ENCODE results near the gene DENND5A.

The DENND5A gene

GRCh38 chr11:9142732-9143131 is 122.4 kb downstream of the DENND5A start:
- Histone ChIP-seq H3K27ac (ENCODE audit: insufficient read depth, low read depth, low read length, poor library complexity, severe bottlenecking) (no peak overlapping the region), H3K9me3 (ENCODE audit: control insufficient read depth, low read length) (no peaks in the 10 kb centered on the region), H3K4me3 (ENCODE audit: insufficient read depth, low read depth, low read length) (no peak overlapping the region), H3K27me3 (ENCODE audit: control insufficient read depth, insufficient read depth, low read length, poor library complexity, severe bottlenecking) (no peaks in the 10 kb centered on the region), H3K36me3 (ENCODE audit: control insufficient read depth, insufficient read depth, low read length) (peaks cover 46% of the 10 kb centered on the region), H3K4me1 (ENCODE audit: control insufficient read depth, insufficient read depth, low read length) (peaks cover 7% of the 10 kb centered on the region)
- 99% methylated on average over 7 of the region's 7 CpGs for WGBS, 2 experiments

GRCh38 chr11:9141186-9141585 is 124.0 kb downstream of the DENND5A start:
- Histone ChIP-seq H3K4me1 (ENCODE audit: control insufficient read depth, insufficient read depth, low read length) (peaks cover 7% of the 10 kb centered on the region), H3K36me3 (ENCODE audit: control insufficient read depth, insufficient read depth, low read length) (peaks cover 46% of the 10 kb centered on the region), H3K4me3 (ENCODE audit: insufficient read depth, low read depth, low read length) (no peak overlapping the region), H3K9me3 (ENCODE audit: control insufficient read depth, low read length) (no peaks in the 10 kb centered on the region), H3K27ac (ENCODE audit: insufficient read depth, low read depth, low read length, poor library complexity, severe bottlenecking) (no peak overlapping the region), H3K27me3 (ENCODE audit: control insufficient read depth, insufficient read depth, low read length, poor library complexity, severe bottlenecking) (no peaks in the 10 kb centered on the region)
- 89 to 91% methylated on average over 7 of the region's 7 CpGs for WGBS, 2 experiments

DNA sequence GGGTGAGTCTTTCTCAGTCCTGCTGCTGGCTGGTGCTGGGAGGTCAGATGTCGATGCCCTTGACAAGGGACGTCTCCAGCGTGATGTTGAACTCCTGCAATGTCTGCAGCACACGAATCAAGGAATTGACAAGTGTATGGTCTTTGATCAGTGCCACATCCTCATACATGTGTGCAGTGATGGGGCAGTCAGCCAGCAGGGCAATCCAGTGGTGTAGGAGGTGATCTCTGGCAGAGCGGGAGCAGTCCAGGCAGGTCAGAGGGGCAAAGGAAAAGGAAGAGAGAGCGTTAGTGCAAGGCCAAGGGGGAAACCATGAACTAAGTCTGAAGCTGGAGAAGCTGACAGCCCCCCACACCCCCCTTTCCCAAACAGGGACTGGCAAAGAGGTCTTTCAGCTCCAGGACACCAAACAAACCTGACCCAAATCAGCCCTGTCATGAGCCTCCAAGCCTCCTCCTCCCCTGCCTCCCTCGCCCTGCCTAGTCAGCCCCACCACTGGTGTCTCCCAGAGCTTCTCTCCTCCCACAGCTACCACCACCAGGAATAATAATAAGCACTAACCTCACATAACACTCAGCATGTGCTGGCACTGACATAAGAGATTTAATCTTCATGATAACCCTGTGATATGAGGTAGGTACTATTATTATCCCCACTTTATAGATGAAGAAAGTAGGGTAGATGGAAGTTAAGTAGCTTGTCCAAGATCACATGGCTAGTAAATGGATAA is 125.4 kb downstream of the DENND5A start:
- WGBS, 2 experiments: 94 to 95% methylated on average over 7 of the region's 7 CpGs
- peaks cover 33% of the 10 kb centered on the region for H3K36me3 ChIP-seq (ENCODE audit: control insufficient read depth, insufficient read depth, low read length)
- no peak overlapping the region for H3K27ac ChIP-seq (ENCODE audit: insufficient read depth, low read depth, low read length, poor library complexity, severe bottlenecking)

GRCh38 chr11:9138612-9139579 is 126.3 kb downstream of the DENND5A start:
- H3K4me3 ChIP-seq (ENCODE audit: insufficient read depth, low read depth, low read length): no peak overlapping the region
- 90 to 94% methylated on average over 17 of the region's 18 CpGs for WGBS, 2 experiments
- peaks cover 7% of the 10 kb centered on the region for H3K4me1 ChIP-seq (ENCODE audit: control insufficient read depth, insufficient read depth, low read length)
- H3K27ac ChIP-seq (ENCODE audit: insufficient read depth, low read depth, low read length, poor library complexity, severe bottlenecking): no peak overlapping the region
- H3K9me3 ChIP-seq (ENCODE audit: control insufficient read depth, low read length): no peaks in the 10 kb centered on the region
- no peaks in the 10 kb centered on the region for H3K27me3 ChIP-seq (ENCODE audit: control insufficient read depth, insufficient read depth, low read length, poor library complexity, severe bottlenecking)
- H3K36me3 ChIP-seq (ENCODE audit: control insufficient read depth, insufficient read depth, low read length): peaks cover 27% of the 10 kb centered on the region

More for the DNA sequence above, 125.4 kb downstream of the DENND5A start:
- Histone ChIP-seq H3K27me3 (ENCODE audit: control insufficient read depth, insufficient read depth, low read length, poor library complexity, severe bottlenecking) (no peaks in the 10 kb centered on the region), H3K9me3 (ENCODE audit: control insufficient read depth, low read length) (no peaks in the 10 kb centered on the region), H3K4me1 (ENCODE audit: control insufficient read depth, insufficient read depth, low read length) (peaks cover 7% of the 10 kb centered on the region), H3K4me3 (ENCODE audit: insufficient read depth, low read depth, low read length) (no peak overlapping the region)

DNA sequence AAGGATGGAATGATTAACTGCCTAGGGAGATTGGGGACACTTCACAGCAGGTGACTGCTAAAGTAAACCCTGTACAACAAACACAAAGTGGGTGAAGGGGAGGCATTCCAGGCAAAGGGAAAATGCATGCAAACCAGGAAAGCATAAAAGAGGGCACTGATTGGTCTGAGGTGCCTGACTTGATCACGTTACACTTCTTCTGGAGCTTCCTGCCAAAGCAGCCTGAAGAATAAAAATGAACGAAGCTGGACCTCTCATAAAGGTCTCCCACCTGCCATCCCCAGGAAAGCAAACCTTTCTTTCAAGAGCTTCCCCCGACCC is 127.1 kb downstream of the DENND5A start:
- Histone ChIP-seq H3K36me3 (ENCODE audit: control insufficient read depth, insufficient read depth, low read length) (peaks cover 19% of the 10 kb centered on the region), H3K27me3 (ENCODE audit: control insufficient read depth, insufficient read depth, low read length, poor library complexity, severe bottlenecking) (no peaks in the 10 kb centered on the region), H3K27ac (ENCODE audit: insufficient read depth, low read depth, low read length, poor library complexity, severe bottlenecking) (no peak overlapping the region), H3K4me3 (ENCODE audit: insufficient read depth, low read depth, low read length) (no peak overlapping the region), H3K9me3 (ENCODE audit: control insufficient read depth, low read length) (no peaks in the 10 kb centered on the region), H3K4me1 (ENCODE audit: control insufficient read depth, insufficient read depth, low read length) (peaks cover 7% of the 10 kb centered on the region)
- whole genome bisulfite sequencing, 2 experiments: 73 to 76% methylated on average over 3 of the region's 3 CpGs

DNA sequence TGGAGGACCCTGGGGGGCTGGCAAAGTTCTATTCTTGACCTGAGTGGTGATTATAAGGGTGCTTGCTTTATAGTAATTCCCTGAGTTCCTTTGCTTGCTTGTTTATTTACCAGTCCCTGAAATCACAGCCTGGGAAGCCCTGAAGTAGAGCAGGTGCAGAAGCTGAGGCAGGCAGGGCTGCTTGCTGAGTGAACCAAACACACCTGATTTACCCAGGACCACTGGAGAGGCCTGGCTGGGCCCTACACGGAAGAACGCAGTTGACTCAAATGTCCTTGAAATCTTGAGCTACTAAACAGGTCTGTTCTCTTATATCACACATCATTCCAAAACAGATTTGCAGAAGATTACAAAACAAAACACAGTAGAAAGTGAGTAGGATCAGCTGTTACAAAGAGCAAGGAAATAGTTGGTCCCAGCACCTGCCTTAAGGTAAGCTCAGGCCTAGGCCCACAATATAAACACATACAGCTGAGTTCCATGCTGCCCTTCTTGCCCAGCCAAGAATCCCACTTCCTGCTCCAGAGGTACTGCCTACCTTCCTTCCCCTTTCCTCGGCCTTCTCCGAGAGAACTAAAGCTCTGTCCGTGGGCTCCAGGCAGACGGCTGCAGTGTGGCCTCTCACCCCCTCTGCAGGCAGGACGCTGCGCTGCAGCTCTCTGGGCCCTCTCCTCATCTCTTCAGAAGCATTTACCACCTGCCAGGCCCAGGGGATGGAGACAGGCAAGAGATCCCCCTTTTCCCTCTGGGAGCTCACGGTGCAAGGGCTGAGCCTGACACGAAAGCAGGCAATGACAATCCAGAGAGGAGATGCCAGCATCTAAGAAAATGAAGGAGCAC is 127.6 kb downstream of the DENND5A start:
- Histone ChIP-seq H3K4me3 (ENCODE audit: insufficient read depth, low read depth, low read length) (no peak overlapping the region), H3K27ac (ENCODE audit: insufficient read depth, low read depth, low read length, poor library complexity, severe bottlenecking) (no peak overlapping the region), H3K36me3 (ENCODE audit: control insufficient read depth, insufficient read depth, low read length) (peaks cover 16% of the 10 kb centered on the region), H3K9me3 (ENCODE audit: control insufficient read depth, low read length) (no peaks in the 10 kb centered on the region), H3K4me1 (ENCODE audit: control insufficient read depth, insufficient read depth, low read length) (peaks cover 7% of the 10 kb centered on the region), H3K27me3 (ENCODE audit: control insufficient read depth, insufficient read depth, low read length, poor library complexity, severe bottlenecking) (no peaks in the 10 kb centered on the region)
- 30% methylated on average over 10 of the region's 10 CpGs for WGBS, 2 experiments

DNA sequence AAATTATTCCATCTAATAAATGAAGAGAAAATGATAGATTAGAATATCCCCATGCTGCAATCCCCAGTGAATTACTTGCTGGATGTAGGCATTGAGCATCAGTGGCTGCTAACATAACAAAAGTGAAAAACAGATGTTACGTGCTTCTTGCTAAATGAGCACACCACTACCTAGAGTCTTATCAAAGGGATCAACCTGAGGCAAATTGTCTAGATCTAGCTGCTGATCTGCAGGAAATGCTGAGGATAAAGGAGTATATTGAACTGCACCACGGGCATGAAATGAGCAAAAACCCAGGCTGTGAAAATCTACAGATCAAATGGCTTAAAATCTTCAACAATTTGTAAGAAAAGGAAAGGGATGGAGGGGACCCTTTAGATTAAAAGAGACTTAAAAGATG is 128.4 kb downstream of the DENND5A start:
- Histone ChIP-seq H3K4me1 (ENCODE audit: control insufficient read depth, insufficient read depth, low read length) (peaks cover 7% of the 10 kb centered on the region), H3K27me3 (ENCODE audit: control insufficient read depth, insufficient read depth, low read length, poor library complexity, severe bottlenecking) (no peaks in the 10 kb centered on the region), H3K27ac (ENCODE audit: insufficient read depth, low read depth, low read length, poor library complexity, severe bottlenecking) (no peak overlapping the region), H3K36me3 (ENCODE audit: control insufficient read depth, insufficient read depth, low read length) (peaks cover 11% of the 10 kb centered on the region), H3K9me3 (ENCODE audit: control insufficient read depth, low read length) (no peaks in the 10 kb centered on the region), H3K4me3 (ENCODE audit: insufficient read depth, low read depth, low read length) (no peak overlapping the region)
- WGBS, 2 experiments: 97 to 100% methylated on average over 2 of the region's 2 CpGs

GRCh38 chr11:9133956-9134355 is 131.2 kb downstream of the DENND5A start:
- Histone ChIP-seq H3K27ac (ENCODE audit: insufficient read depth, low read depth, low read length, poor library complexity, severe bottlenecking) (no peak overlapping the region), H3K4me1 (ENCODE audit: control insufficient read depth, insufficient read depth, low read length) (peaks cover 7% of the 10 kb centered on the region), H3K36me3 (ENCODE audit: control insufficient read depth, insufficient read depth, low read length) (no peaks in the 10 kb centered on the region), H3K9me3 (ENCODE audit: control insufficient read depth, low read length) (no peaks in the 10 kb centered on the region), H3K4me3 (ENCODE audit: insufficient read depth, low read depth, low read length) (no peak overlapping the region), H3K27me3 (ENCODE audit: control insufficient read depth, insufficient read depth, low read length, poor library complexity, severe bottlenecking) (no peaks in the 10 kb centered on the region)
- 86 to 93% methylated on average over 2 of the region's 2 CpGs for WGBS, 2 experiments

- Histone ChIP-seq H3K27ac (ENCODE audit: insufficient read depth, low read depth, low read length, poor library complexity, severe bottlenecking) (no peak overlapping the region), H3K36me3 (ENCODE audit: control insufficient read depth, insufficient read depth, low read length) (no peaks in the 10 kb centered on the region), H3K4me3 (ENCODE audit: insufficient read depth, low read depth, low read length) (no peak overlapping the region), H3K9me3 (ENCODE audit: control insufficient read depth, low read length) (no peaks in the 10 kb centered on the region), H3K27me3 (ENCODE audit: control insufficient read depth, insufficient read depth, low read length, poor library complexity, severe bottlenecking) (no peaks in the 10 kb centered on the region), H3K4me1 (ENCODE audit: control insufficient read depth, insufficient read depth, low read length) (no peaks in the 10 kb centered on the region)
- WGBS, 2 experiments: 94 to 96% methylated on average over 5 of the region's 5 CpGs
These were observed 132.8 kb downstream of the DENND5A start for GRCh38 chr11:9132203-9132878.

Data from ectodermal cell (in vitro differentiated cells).